NCI-H345 treated with DMSO at 0.1 percent for 48 hours (cell line): ENCODE measurements around the gene ETFA.

Experiments
- DNase-seq: peaks from one replicate; lab custom pipeline; 2025; ENCODE audit not compliant: unreplicated experiment; lab: John Stamatoyannopoulos, UW

The ETFA gene

DNA sequence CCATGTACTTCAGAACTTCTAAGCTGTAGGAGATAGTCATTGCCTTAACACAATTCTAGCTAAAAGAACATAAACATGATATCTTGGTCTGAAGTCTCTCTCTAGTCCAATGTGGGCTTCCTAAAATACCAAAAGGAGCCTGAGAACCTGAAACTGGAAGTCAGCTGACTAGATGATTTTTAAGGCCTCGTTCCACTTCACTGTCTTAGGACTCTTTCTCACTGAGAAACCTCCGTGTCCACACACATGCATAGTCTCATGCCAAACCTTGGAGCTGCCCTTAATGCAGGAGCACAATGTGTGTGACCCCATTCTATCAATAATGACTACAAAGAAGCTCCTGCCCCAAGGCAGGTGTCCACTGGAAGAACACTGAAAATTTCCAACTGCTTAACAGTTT, 87.7 kb downstream of the ETFA start:
- no peak for DNase-seq

DNA sequence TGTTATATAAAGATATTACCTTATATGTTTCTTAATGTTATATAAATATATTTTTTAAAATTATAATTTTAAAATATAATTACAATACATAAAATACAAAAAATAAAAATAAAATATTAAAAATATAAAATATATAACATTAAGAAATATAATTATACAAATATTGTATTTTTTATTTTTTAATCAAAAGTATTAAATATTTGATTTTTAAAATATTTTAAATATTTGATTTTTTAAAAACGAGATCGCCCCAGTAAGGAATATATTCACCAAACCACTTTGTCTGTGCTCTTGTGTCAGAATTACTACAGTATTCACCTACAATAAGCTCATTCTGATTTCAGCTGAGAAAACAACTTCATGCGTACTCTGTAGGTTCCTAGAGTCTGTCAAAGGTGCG, 89.1 kb downstream of the ETFA start:
- no peak for DNase-seq

DNA sequence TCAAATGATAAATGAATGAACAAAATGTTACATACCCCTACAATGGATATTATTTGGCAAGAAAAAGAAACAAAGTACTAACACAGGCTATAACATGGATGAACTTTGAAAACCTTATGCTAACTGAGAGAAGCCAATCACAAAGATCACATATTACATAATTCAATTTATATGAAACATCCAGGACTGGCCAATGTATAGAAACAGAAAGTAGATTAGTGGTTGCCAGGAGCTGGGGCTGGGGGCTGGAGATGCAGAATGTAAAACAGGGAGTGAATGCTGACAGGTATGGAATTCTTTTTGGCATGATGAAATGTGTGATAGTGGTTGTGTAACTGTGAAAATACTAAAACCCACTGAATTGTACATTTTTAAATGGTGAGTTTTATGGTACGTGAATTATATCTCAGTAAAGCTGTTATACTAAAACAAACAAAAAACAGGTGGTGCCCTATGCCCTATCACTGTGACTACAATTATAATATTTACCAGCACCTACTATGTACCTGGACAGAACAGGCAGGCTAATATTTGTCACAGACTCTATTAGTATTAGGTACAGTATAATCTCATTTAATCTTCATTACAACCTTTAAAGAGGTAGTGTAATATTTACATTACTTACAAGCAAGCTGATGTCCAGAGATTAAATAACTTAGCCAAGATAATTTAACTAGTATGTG, 90.0 kb downstream of the ETFA start:
- no peak for DNase-seq

DNA sequence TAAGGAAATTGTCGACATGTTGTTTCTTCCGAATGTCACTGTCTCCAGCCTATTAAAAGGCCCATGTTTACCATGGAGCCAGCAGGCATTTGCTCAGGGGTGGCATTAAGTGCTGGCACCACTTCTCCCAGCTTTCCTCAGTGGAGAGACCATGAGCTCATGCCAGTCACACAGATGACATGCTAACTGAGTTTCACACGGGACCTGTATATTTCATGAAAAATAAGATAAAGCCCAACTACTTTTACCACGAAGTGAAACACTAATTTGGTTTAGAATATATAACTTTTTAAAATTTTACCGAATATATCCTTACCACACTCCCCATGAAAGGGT, 93.4 kb downstream of the ETFA start:
- DNase-seq: no peak

DNA sequence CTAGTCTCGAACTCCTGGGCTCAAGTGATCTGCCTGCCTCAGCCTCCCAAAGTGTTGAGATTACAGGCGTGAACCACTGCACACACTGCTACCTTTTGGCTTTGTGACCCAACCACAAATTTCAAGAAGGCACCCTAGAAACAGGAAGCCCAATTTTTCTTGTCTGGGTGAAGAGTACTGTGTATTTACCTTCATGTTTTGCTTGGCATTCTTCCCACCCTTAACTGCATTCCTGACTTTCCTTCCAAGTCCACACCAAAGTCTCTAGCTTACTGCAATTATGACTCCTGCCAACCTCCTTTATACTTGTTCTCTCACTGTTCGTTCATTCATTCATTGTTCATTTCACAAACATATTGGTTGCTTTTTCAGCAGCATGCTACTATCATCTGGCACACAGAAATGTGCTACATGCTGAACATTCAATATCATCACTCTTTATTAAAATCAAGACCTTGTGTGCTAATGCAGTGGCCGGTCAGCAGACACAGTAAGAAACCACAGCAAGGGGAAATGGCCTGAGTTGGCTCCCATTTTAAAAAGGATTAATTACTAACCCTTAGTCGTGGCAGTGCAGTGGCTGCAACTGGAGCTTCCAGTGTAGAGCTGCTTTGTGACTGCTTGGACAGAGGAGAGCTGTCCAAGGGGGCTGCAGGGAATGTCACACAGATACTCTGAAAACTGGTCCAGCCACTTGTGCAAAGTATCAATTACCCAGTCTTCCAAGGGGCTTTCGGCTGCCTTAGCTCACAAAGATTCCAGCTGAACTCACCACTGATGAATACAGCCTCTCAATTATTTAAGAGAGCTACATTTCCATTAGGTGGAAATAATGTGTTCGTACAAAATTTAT, 94.0 kb downstream of the ETFA start:
- no peak for DNase-seq

DNA sequence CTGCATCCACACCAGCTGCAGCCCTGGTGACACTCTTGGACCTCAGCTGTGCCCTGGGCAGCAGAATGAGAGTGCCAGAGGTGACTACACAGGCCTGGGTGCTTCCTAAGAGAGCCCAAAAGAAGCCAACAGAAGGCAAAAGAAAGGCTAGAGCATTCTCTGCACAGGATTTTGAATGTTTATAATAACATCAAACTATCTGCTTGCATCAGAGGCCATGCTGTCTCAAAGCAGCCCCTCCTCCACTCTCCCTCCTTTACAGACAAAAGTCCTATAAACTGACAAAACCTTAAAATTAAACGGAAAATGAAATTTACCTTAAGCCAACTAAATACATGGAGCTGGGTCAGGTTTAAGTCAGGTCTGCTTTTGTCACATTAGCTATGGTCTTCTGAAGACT, 95.6 kb downstream of the ETFA start:
- DNase-seq: no peak

DNA sequence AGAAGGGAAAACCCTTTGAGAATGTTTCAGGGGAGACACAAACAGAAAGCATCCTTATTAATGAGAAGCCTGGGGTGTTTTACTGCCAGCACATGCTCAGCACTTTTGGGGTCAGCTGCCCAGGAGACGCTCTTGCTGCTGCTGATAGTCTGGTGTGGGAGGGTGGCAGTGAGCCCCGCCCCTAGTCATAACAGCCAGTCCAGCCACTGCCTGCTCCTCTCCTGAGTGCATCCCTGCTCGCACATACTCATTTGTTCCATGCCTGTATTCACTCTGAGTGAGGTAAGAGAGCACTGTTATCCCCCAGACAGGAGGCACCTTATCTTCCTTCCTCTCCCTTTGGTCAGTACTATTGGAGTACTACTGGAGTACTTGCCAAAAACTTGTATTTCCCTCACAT, 101.3 kb downstream of the ETFA start:
- no peak for DNase-seq

DNA sequence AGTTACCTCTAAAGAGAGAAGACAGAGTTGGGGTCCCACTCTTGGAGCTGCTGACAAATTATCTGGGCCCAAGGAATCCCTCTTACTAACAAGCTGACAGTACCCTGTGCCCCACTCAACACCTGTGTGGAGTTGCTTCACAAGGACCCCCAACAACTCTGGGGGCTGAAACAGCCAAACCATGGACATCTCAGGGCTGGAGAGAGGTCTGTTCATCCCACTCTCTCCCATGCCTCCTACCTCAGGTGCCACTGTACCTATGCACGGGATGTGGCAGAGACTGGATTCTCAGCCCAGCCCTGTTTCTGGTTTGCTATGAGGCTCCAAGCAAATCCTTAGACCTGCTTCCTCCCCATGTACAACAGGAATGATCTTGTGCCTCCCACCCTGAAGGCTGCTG, 101.7 kb downstream of the ETFA start:
- DNase-seq: no peak

DNA sequence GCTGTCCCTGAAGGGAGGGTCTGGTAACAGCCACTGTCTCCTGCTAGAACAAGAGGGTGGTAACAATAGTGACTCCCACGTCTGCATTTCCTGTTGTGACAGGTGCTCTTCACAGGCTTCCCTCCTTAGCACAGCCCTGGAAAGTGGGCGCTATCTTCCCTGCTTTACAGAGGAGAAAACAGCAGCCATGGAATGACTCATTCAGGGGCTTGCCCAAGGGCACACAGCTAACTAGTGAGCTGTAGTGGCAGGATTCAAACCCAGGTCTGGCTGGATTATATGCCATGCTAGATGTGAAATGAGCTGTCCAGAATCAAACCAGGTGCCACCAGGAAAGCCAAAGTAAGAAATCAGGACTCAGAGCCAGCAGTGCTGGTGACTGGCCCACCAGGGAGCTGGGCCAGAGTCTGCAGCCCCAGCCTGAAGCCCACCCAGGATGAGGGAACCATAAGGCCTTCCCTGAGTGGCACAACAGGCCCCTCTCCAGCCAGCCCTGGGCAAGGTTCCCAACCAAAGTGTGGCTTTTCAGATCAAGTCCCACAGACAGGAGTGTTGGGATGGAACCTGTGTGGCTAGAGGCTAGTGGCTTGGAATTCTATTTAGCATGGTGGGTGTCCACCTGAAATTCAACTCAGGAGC, 102.4 kb downstream of the ETFA start:
- no peak for DNase-seq

DNA sequence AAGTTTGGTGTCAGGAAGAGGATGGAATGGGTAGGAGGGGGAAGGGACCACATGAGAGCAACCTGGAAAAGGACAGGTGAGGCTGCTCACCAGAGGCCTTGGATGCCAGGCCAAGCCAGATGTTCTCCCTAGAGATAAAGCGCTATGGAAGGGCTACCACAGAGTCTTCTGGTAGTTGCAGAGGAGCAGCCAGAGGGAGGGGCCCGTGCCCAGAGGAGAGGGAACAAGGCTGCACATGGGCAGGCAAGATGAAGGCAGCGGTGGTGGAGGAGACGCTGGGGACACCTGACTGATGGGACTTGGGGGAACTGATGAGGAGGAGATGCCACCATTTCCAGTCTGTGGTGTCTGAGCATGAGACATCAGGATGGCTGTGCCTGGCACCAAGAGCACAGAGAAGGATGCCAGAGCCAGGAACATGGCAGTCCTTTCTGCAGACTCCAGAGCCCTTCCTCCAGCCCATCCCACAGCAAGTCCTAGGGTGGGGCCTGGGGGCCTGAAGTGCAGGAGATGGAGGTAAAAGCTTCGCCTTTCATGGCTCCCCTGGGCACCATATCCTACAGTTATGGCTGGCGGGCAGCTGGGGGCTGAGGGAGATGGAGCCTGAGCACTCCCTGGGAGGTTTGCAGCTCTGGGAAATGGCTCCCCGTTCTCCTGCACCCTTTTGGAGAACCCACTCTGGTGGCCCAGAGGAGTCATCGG, 103.0 kb downstream of the ETFA start:
- DNase-seq: no peak

DNA sequence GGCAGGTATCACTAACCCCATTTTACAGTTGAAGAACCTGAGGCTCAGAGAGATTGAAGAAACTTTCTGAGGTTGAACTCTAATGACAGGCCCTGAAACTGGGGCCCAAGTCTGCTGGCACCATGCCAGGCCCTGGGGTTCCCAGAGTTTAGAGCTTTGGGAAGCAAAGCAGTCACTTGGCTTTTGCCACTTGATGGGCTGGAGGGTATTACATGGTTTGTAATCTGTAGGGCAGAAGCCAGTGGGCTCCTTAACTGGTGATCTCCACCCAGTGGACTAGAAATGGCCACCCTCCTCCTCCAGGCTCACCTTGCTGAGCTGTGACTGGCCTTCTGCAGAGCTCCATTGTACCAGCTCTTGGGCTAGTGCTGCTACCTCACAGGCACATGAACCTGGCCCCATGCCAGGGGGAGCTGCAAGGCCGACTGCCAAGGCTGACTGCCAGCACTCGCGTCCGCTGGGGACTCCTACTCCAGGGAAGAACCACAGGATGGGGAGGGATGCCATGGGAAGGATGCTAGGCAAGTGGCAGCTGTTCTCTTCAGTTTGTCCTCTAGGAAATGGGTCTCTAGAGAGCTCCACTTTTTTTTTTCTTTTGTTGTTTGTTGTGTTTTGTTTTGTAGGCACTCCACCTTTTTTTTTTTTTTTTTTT, 104.8 kb downstream of the ETFA start:
- peak; percentile 84 for DNase-seq

DNA sequence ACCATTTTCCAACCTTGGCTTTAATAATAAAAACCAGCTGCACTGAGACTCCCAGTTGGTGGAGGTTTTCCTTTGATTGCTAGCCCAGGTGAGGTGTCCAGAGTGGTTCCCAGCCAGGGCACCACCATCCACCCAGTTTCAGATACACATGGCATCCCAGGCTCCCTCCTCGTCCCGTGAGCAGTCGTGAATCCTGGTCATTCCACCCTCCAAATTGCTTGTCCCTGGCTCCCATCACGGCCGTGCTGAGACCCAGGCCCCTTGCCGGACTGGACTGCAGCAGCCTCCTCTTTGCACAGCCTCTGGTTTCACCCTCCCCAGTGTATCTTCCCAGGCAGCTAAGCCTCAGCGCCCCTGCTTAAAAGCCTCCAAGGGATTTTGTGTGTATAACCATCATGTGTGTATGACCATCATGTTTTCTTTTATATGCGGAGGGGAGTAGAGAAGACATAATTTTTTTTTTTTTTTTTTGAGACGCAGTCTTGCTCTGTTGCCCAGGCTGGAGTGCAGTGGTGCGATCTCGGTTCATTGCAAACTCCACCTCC, 106.3 kb downstream of the ETFA start:
- no peak for DNase-seq

DNA sequence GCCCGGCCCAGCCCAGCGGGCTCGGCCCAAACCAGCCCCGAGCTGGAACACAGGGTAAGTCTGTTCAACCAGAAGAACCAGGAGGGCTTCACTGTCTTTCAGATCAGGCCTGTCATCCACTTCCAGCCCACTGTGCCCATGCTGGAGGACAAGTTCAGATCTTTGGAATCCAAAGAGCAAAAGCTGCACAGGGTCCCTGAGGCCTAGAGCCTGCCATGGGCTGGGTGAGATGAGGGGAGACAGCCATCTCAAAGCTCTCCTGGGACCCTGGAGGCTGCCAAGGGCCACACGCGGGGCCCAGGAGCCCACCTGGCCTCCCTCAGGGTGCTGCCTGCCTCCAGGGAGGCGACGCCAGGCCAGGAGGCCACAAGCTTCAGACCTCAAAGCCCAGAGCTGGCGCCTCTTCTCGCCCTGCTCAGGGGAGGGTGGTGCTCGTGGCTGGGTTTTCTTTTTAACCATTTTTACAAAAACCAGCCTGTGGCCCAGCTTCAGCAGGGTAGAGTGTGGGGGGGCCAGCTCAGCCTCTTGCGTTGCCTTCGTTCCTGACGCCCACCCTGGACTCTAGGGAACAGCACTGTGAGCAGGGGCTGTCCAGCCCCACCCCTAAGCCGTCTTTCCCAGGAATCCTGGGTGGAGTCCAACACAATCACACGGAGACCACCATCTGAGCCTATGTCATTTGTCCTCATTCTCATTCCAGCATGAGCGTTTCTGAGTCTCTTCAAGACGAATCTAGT, 107.0 kb downstream of the ETFA start:
- no peak for DNase-seq

DNA sequence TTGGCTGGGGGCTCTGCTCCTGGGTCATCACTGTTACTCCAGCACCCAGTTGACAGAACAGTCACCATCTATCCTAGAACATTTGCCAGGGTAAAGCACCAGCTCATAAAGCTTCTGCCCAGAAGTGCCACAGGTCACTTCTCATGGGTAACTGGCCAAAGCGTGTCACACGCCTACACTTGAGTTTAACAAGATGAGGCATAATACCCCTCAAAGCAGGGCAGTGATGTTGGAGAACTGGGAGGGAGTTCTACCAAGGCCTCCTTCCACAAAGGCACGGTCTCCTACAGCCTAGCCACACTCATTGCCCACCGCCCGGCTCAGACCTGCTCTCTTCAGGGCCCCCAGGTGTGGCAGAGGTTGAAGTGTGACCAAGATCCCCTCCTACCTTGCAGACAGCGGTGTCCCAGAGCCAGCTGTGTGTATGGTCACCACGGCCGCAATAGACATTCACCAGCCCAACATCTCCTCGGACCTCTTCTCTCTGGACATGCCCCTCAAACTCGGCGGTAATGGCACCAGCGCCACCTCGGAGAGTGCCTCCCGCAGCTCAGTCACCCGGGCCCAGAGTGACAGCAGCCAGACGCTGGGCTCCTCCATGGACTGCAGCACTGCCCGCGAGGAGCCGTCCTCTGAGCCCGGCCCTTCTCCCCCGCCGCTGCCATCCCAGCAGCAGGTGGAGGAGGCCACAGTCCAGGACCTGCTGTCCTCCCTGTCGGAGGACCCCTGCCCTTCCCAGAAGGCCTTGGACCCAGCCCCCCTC, 107.7 kb downstream of the ETFA start:
- no peak for DNase-seq

DNA sequence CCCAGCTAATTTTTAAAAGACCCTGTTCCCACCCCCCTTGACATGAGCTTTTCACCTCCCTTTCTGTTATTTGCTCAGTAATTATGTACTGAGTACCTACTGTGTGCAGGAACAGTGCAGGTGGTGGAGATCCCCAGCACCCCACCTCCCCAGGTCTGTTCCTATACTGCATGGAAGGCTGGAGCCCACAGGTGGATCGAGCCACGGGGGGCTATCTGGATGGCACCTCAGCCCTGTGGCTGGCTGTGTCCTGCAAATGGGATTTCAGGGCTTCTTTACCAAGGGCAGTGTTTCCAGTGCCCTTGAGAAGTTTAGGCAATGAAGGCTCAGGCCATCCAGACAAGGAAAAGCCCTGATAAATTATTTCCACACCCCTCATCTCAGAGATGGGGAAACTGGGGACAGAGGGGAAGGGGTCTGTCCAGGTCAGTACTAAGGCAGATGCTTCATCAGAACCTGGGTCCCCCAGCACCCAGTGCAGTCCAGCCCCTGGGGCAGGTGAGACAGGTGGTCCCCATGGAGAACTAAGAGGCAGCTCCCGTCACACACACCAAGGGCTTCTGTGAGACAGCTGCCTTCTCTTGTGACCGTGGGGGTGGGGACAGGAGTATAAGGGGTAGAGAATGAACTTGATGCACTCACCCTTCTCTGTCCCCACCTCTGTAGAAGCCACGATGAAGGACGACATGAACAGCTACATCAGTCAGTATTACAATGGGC, 109.6 kb downstream of the ETFA start:
- no peak for DNase-seq

DNA sequence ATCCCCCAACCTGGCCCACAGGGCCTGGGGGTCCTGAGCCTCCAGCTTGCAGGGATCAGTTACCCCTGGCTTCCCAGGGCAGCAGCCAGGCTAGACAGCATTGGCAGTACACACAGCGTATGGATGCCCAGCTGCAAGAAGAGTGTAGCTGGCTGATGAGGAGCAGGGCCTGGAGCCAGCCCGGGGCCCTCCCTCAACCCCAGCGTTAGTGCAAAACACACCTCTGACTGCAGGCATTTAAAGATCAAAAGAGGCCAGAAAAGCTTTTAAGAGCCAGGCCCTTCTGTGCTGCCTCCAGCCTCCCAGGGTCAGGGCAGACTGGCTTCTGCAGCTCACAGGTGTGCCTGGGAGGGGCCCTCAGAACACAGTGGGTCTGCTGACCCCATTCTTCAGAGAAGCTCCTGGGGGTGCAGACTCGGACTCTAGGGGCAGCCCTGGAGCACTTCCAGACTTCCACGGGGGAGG, 110.6 kb downstream of the ETFA start:
- DNase-seq: no peak

DNA sequence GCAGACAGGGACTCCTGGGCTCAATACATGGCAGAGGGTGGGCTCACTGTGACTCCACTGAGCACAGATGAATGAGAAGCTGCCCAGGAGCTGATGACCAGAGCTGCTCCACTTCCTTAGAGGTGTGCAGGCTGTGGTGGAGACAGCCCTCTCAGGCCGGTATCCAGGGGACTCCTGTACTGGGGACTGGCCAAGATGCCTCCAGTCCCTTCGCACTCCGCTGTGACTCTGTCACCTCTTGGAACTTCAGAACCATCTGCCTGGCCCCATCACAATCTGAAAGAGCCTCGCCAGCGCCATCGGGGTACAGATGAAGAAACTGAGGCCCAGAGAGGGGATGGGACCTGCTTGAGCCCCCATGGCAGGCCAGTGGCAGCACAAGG, 111.2 kb downstream of the ETFA start:
- no peak for DNase-seq
